Mesenchymal stem cell (in vitro differentiated cells and primary cell): ENCODE data around the gene NECTIN1.

Experiments
- DNase-seq: peaks from one replicate; pipeline ENCODE4 v3.0.0-alpha.2; 2013
- H2AFZ ChIP-seq: one replicate; pipeline ENCODE4 v1.6.1; 2013; ENCODE audit warnings: low read depth, mild to moderate bottlenecking, control low read depth, inconsistent platforms, low read length, moderate library complexity
- H2AK5ac ChIP-seq: 2 replicates; pipeline ENCODE4 v1.6.1; 2013; ENCODE audit warnings: low read length, moderate library complexity, mild to moderate bottlenecking, inconsistent platforms; ENCODE audit not compliant: severe bottlenecking
- H2BK120ac ChIP-seq: one replicate; pipeline ENCODE4 v1.6.1; 2013; ENCODE audit warnings: low read depth, mild to moderate bottlenecking, inconsistent platforms, low read length, moderate library complexity
- H2BK12ac ChIP-seq, 2 experiments: one replicate each; pipeline ENCODE4 v1.6.1; 2013; ENCODE audit warnings: inconsistent platforms in 2 of 2, low read length in 2 of 2, mild to moderate bottlenecking in 2 of 2, moderate library complexity in 2 of 2, control low read depth in 1 of 2
- H2BK15ac ChIP-seq: one replicate; pipeline ENCODE4 v1.6.1; 2013; ENCODE audit warnings: mild to moderate bottlenecking, low read depth, inconsistent platforms; ENCODE audit not compliant: poor library complexity, severe bottlenecking
- H2BK5ac ChIP-seq: 2 replicates; pipeline ENCODE4 v1.6.1; 2013; ENCODE audit warnings: low read depth, mild to moderate bottlenecking, low read length, control low read depth, inconsistent platforms; ENCODE audit not compliant: poor library complexity, severe bottlenecking
- H3K14ac ChIP-seq, 2 experiments: one replicate each; pipeline ENCODE4 v1.6.1; 2013; ENCODE audit warnings: inconsistent platforms in 2 of 2, low read length in 2 of 2, control low read depth in 1 of 2, mild to moderate bottlenecking in 1 of 2, moderate library complexity in 1 of 2
- H3K18ac ChIP-seq, 2 experiments: one replicate each; pipeline ENCODE4 v1.6.1; 2013; ENCODE audit warnings: inconsistent platforms in 2 of 2, low read length in 2 of 2, control low read depth in 1 of 2, low read depth in 1 of 2, mild to moderate bottlenecking in 1 of 2
- H3K23ac ChIP-seq, 2 experiments: one replicate each; pipeline ENCODE4 v1.6.1; 2013; ENCODE audit warnings: inconsistent platforms in 2 of 2, low read length in 2 of 2, mild to moderate bottlenecking in 2 of 2, moderate library complexity in 2 of 2, control low read depth in 1 of 2
- H3K27ac ChIP-seq: 2 replicates; pipeline ENCODE4 v1.5.1; 2013; ENCODE audit warnings: mild to moderate bottlenecking, moderate library complexity, low read length, control low read depth, inconsistent platforms; ENCODE audit not compliant: poor library complexity, severe bottlenecking
- H3K27me3 ChIP-seq, 2 experiments: 2 replicates each; pipeline versions ENCODE4 v1.6.1 to v1.7.0; 2013; ENCODE audit warnings: low read length in 2 of 2, mild to moderate bottlenecking in 2 of 2, moderate library complexity in 2 of 2, control low read depth in 1 of 2, inconsistent platforms in 1 of 2; ENCODE audit not compliant: control insufficient read depth in 1 of 2, insufficient read depth in 1 of 2
- H3K36me3 ChIP-seq, 2 experiments: 2 replicates each; pipeline versions ENCODE4 v1.6.1 to v1.7.0; 2013; ENCODE audit warnings: low read length in 2 of 2, control low read depth in 1 of 2, inconsistent platforms in 1 of 2, low read depth in 1 of 2, mild to moderate bottlenecking in 1 of 2; ENCODE audit not compliant: insufficient read depth in 2 of 2, control insufficient read depth in 1 of 2
- H3K4ac ChIP-seq, 2 experiments: one replicate each; pipeline ENCODE4 v1.6.1; 2013; ENCODE audit warnings: inconsistent platforms in 2 of 2, low read length in 2 of 2, mild to moderate bottlenecking in 2 of 2, moderate library complexity in 2 of 2, control low read depth in 1 of 2, low read depth in 1 of 2
- H3K4me1 ChIP-seq: 2 replicates; pipeline ENCODE4 v1.6.1; 2013; ENCODE audit warnings: low read depth, low read length, control low read depth; ENCODE audit not compliant: control insufficient read depth, insufficient read depth
- H3K4me2 ChIP-seq: 2 replicates; pipeline ENCODE4 v1.6.1; 2013; ENCODE audit warnings: low read length, mild to moderate bottlenecking, inconsistent platforms; ENCODE audit not compliant: poor library complexity, severe bottlenecking
- H3K4me3 ChIP-seq, 2 experiments: 2 replicates each; pipeline versions ENCODE4 v1.5.1 to v1.7.0; 2013; ENCODE audit warnings: low read length in 2 of 2, mild to moderate bottlenecking in 2 of 2, control low read depth in 1 of 2, low read depth in 1 of 2; ENCODE audit not compliant: insufficient read depth in 1 of 2
- H3K79me1 ChIP-seq: replicated peaks from 2 replicates; pipeline ENCODE4 v1.6.1; 2013; ENCODE audit warnings: mild to moderate bottlenecking, control low read depth, low read length, inconsistent platforms; ENCODE audit not compliant: poor library complexity, severe bottlenecking
- H3K9ac ChIP-seq: 2 replicates; pipeline ENCODE4 v1.7.0; 2013; ENCODE audit warnings: mild to moderate bottlenecking, low read length, moderate library complexity
- H3K9me3 ChIP-seq: 2 replicates; pipeline ENCODE4 v1.7.0; 2013; ENCODE audit warnings: mild to moderate bottlenecking, low read length; ENCODE audit not compliant: control insufficient read depth
- H4K8ac ChIP-seq: one replicate; pipeline ENCODE4 v1.6.1; 2013; ENCODE audit warnings: inconsistent platforms, mild to moderate bottlenecking, low read length, moderate library complexity
- H4K91ac ChIP-seq: one replicate; pipeline ENCODE4 v1.6.1; 2013; ENCODE audit warnings: mild to moderate bottlenecking, low read length, inconsistent platforms
- whole genome bisulfite sequencing: methylation state at CpG from one replicate; pipeline ENCODE4 v1.1.7; 2013; ENCODE audit warnings: mixed read lengths; 5-methylcytosine and 5-hydroxymethylcytosine counted together

The NECTIN1 gene

GRCh38 chr11:119723952-119724325 is 5.1 kb downstream of the NECTIN1 start:
- peaks cover 68% of the 10 kb centered on the region for H3K79me1 ChIP-seq
- H3K23ac ChIP-seq, result no peak overlapping the region
- no peak overlapping the region for H2BK15ac ChIP-seq
- no peak for DNase-seq
- no peaks in the 10 kb centered on the region for H3K9me3 ChIP-seq
- H3K4me3 ChIP-seq, result no peak overlapping the region
- peaks cover 0 to 15% of the 10 kb centered on the region in 2 experiments for H3K36me3 ChIP-seq
- no peak overlapping the region for H3K14ac ChIP-seq
- H4K91ac ChIP-seq, result no peak overlapping the region
- H3K27me3 ChIP-seq, result no peaks in the 10 kb centered on the region
- H3K4me1 ChIP-seq, result peaks cover 32% of the 10 kb centered on the region
- no peak overlapping the region for H2AFZ ChIP-seq
- no peak overlapping the region for H2BK12ac ChIP-seq
- H2AK5ac ChIP-seq, result no peak overlapping the region
- no peak overlapping the region for H3K27ac ChIP-seq
- H2BK5ac ChIP-seq, result no peak overlapping the region
- H3K4ac ChIP-seq, result no peak overlapping the region
- H4K8ac ChIP-seq, result no peak overlapping the region
- H3K9ac ChIP-seq, result no peak overlapping the region
- H2BK120ac ChIP-seq, result no peak overlapping the region
- H3K4me2 ChIP-seq, result peak overlapping the region; percentile 14
- H3K18ac ChIP-seq, result no peak overlapping the region
- WGBS, result 73% methylated on average over 4 of the region's 4 CpGs

- Histone ChIP-seq H3K4me3 (no peak overlapping the region), H4K8ac (no peak overlapping the region), H3K79me1 (peaks cover 69% of the 10 kb centered on the region), H3K4me2 (no peak overlapping the region), H3K14ac (no peak overlapping the region), H2BK5ac (no peak overlapping the region), H3K18ac (no peak overlapping the region), H2AFZ (no peak overlapping the region), H3K4me1 (peaks cover 32% of the 10 kb centered on the region), H2BK15ac (no peak overlapping the region), H2BK12ac (no peak overlapping the region), H2BK120ac (no peak overlapping the region), H3K23ac (no peak overlapping the region), H3K4ac (no peak overlapping the region), H3K36me3 (peaks cover 0 to 15% of the 10 kb centered on the region in 2 experiments), H3K27me3 (no peaks in the 10 kb centered on the region), H2AK5ac (no peak overlapping the region), H4K91ac (no peak overlapping the region), H3K9me3 (no peaks in the 10 kb centered on the region), H3K9ac (no peak overlapping the region), H3K27ac (no peak overlapping the region)
- no peak for DNase-seq
- 55% methylated on average over 4 of the region's 6 CpGs for WGBS
Observed at GRCh38 chr11:119723243-119723951, 5.6 kb downstream of the NECTIN1 start.

- Histone ChIP-seq H2BK5ac (no peak overlapping the region), H3K27ac (no peak overlapping the region), H3K79me1 (peaks cover 62% of the 10 kb centered on the region), H3K14ac (no peak overlapping the region), H2AK5ac (no peak overlapping the region), H3K18ac (no peak overlapping the region), H3K4me1 (peaks cover 26% of the 10 kb centered on the region), H4K91ac (no peak overlapping the region), H3K27me3 (no peaks in the 10 kb centered on the region), H3K23ac (no peak overlapping the region), H4K8ac (no peak overlapping the region), H3K9me3 (no peaks in the 10 kb centered on the region), H2BK120ac (no peak overlapping the region), H3K9ac (no peak overlapping the region), H2BK15ac (no peak overlapping the region), H3K36me3 (peaks cover 0 to 15% of the 10 kb centered on the region in 2 experiments), H3K4me3 (no peak overlapping the region), H3K4ac (no peak overlapping the region), H3K4me2 (no peak overlapping the region), H2BK12ac (no peak overlapping the region), H2AFZ (no peak overlapping the region)
- no peak for DNase-seq
- WGBS, result 87% methylated on average over 8 of the region's 10 CpGs
Observed at GRCh38 chr11:119722281-119722794, 6.7 kb downstream of the NECTIN1 start.

GRCh38 chr11:119721129-119722120 is 7.6 kb downstream of the NECTIN1 start:
- Histone ChIP-seq H3K27me3 (no peaks in the 10 kb centered on the region), H4K8ac (no peak overlapping the region), H3K14ac (no peak overlapping the region), H2BK120ac (no peak overlapping the region), H2AFZ (no peak overlapping the region), H3K4me1 (peaks cover 18% of the 10 kb centered on the region), H2BK12ac (no peak overlapping the region), H2BK15ac (no peak overlapping the region), H3K9ac (peak overlapping the region; percentile 31), H2AK5ac (no peak overlapping the region), H3K4ac (no peak overlapping the region), H3K4me2 (no peak overlapping the region), H3K23ac (no peak overlapping the region), H4K91ac (no peak overlapping the region), H3K9me3 (no peaks in the 10 kb centered on the region), H3K4me3 (peak overlapping the region in 1 of 2 experiments; percentile 43), H3K36me3 (peaks cover 0 to 15% of the 10 kb centered on the region in 2 experiments), H3K27ac (no peak overlapping the region), H3K79me1 (peaks cover 63% of the 10 kb centered on the region), H3K18ac (no peak overlapping the region), H2BK5ac (no peak overlapping the region)
- WGBS, result 80% methylated on average over 13 of the region's 13 CpGs
- DNase-seq, result peak; percentile 9
